BLaER1 treated with 17β-estradiol and CSF1 and Interleukin-3, amounts not matched to agents 10 nM and 100 nM (cell line): ENCODE data around the gene METAP1D.
"Not testable (repeated sequence)": the region's sequence is repeated elsewhere in the genome, so short reads cannot be mapped to it uniquely, and the experiment has no call there.

Experiments
- H3K27ac ChIP-seq, 11 experiments: shearing (Covaris generic); formaldehyde crosslinking; 2 replicates each; pipeline ENCODE4 v1.8.1; 2022
- H3K27me3 ChIP-seq, 11 experiments: shearing (Covaris generic); formaldehyde crosslinking; 2 replicates each; pipeline ENCODE4 v1.8.1; 2022
- H3K36me3 ChIP-seq, 11 experiments: shearing (Covaris generic); formaldehyde crosslinking; 2 replicates each; pipeline ENCODE4 v1.8.1; 2022
- H3K4me1 ChIP-seq, 10 experiments: shearing (Covaris generic); formaldehyde crosslinking; 2 replicates each; pipeline ENCODE4 v1.8.1; 2022
- H3K4me2 ChIP-seq, 11 experiments: shearing (Covaris generic); formaldehyde crosslinking; 2 replicates each; pipeline ENCODE4 v1.8.1; 2022
- H3K4me3 ChIP-seq, 10 experiments: shearing (Covaris generic); formaldehyde crosslinking; 2 replicates each; pipeline ENCODE4 v1.8.1; 2022
- H3K9ac ChIP-seq, 11 experiments: shearing (Covaris generic); formaldehyde crosslinking; 2 replicates each; pipeline ENCODE4 v1.8.1; 2022
- H3K9me3 ChIP-seq, 11 experiments: shearing (Covaris generic); formaldehyde crosslinking; replicated peaks in 1 of 11; 2 replicates each; pipeline ENCODE4 v1.8.1; 2022
- H4K20me1 ChIP-seq, 11 experiments: shearing (Covaris generic); formaldehyde crosslinking; 2 replicates each; pipeline ENCODE4 v1.8.1; 2022
- Cebpa-rat ChIP-seq, 11 experiments: shearing (Covaris generic); IDR thresholded peaks; 2 replicates each; pipeline ENCODE4 v1.8.1; 2022

Gene METAP1D

GRCh38 chr2:172109256-172109987 lies 109.7 kb downstream of the METAP1D start:
- Histone ChIP-seq H3K36me3 (no peaks in the 10 kb centered on the region), H3K9me3 (no peaks in the 10 kb centered on the region; a peak in 1 of 22 replicates), H3K4me2 (no peak overlapping the region), H3K4me1 (peaks cover 7 to 12% (median 9%) of the 10 kb centered on the region in 10 experiments; a peak in 13 of 20 replicates), H3K27me3 (peaks cover 61 to 75% (median 70%) of the 10 kb centered on the region in 11 experiments), H4K20me1 (peaks cover 0 to 44% (median 31%) of the 10 kb centered on the region in 11 experiments; a peak in 17 of 22 replicates), H3K9ac (no peak overlapping the region), H3K4me3 (no peak overlapping the region), H3K27ac (no peak overlapping the region)
- no peak for TF ChIP-seq Cebpa-rat (IDR thresholded peaks at IDR 0.05)

- Histone ChIP-seq H3K36me3 (no peaks in the 10 kb centered on the region), H3K27me3 (peaks cover 53 to 68% (median 62%) of the 10 kb centered on the region in 11 experiments), H3K4me3 (no peak overlapping the region), H3K9me3 (no peaks in the 10 kb centered on the region; a peak in 1 of 22 replicates), H3K27ac (no peak overlapping the region), H3K4me2 (no peak overlapping the region), H3K9ac (no peak overlapping the region), H4K20me1 (peaks cover 0 to 43% (median 30%) of the 10 kb centered on the region in 11 experiments; a peak in 17 of 22 replicates), H3K4me1 (peaks cover 7 to 12% (median 9%) of the 10 kb centered on the region in 10 experiments; a peak in 13 of 20 replicates)
- TF ChIP-seq Cebpa-rat (IDR thresholded peaks at IDR 0.05): no peak
Measured at GRCh38 chr2:172109988-172110811, 110.4 kb downstream of the METAP1D start.

GRCh38 chr2:172113617-172114016 lies 113.9 kb downstream of the METAP1D start:
- peaks cover 19 to 33% (median 28%) of the 10 kb centered on the region in 11 experiments for H3K27me3 ChIP-seq
- H3K4me3 ChIP-seq: no peak overlapping the region
- peaks cover 0 to 9% (median 0%) of the 10 kb centered on the region in 11 experiments; a peak in 9 of 22 replicates for H4K20me1 ChIP-seq
- H3K4me2 ChIP-seq: no peak overlapping the region
- no peaks in the 10 kb centered on the region for H3K4me1 ChIP-seq
- no peak overlapping the region for H3K27ac ChIP-seq
- H3K9ac ChIP-seq: no peak overlapping the region
- no peaks in the 10 kb centered on the region for H3K36me3 ChIP-seq
- TF ChIP-seq Cebpa-rat (IDR thresholded peaks at IDR 0.05): no peak
- H3K9me3 ChIP-seq: no peaks in the 10 kb centered on the region

GRCh38 chr2:172114176-172114575 lies 114.4 kb downstream of the METAP1D start:
- H3K4me2 ChIP-seq, H4K20me1 ChIP-seq, H3K27ac ChIP-seq, H3K9me3 ChIP-seq, H3K4me3 ChIP-seq, H3K4me1 ChIP-seq, H3K36me3 ChIP-seq, H3K9ac ChIP-seq: not testable (repeated sequence)
- peaks cover 15 to 28% (median 22%) of the 10 kb centered on the region in 11 experiments for H3K27me3 ChIP-seq

- Histone ChIP-seq H3K4me1 (no peaks in the 10 kb centered on the region), H3K4me3 (no peak overlapping the region), H3K4me2 (no peak overlapping the region), H4K20me1 (peaks cover 0 to 7% (median 0%) of the 10 kb centered on the region in 11 experiments; a peak in 5 of 22 replicates), H3K27ac (no peak overlapping the region), H3K9me3 (no peaks in the 10 kb centered on the region), H3K36me3 (no peaks in the 10 kb centered on the region), H3K27me3 (peaks cover 11 to 24% (median 18%) of the 10 kb centered on the region in 11 experiments), H3K9ac (no peak overlapping the region)
- TF ChIP-seq Cebpa-rat (IDR thresholded peaks at IDR 0.05): no peak
Measured at GRCh38 chr2:172114579-172114978, 114.8 kb downstream of the METAP1D start.

- Histone ChIP-seq H3K4me2 (no peak overlapping the region), H3K36me3 (no peaks in the 10 kb centered on the region), H3K27me3 (peaks cover 0 to 11% (median 6%) of the 10 kb centered on the region in 11 experiments; a peak in 11 of 22 replicates), H3K4me1 (no peaks in the 10 kb centered on the region), H3K4me3 (no peak overlapping the region), H3K9me3 (no peaks in the 10 kb centered on the region), H3K27ac (no peak overlapping the region), H3K9ac (no peak overlapping the region), H4K20me1 (no peaks in the 10 kb centered on the region)
- TF ChIP-seq Cebpa-rat (IDR thresholded peaks at IDR 0.05): no peak
Measured at GRCh38 chr2:172116107-172116506, 116.4 kb downstream of the METAP1D start.

GRCh38 chr2:172119089-172119488 lies 119.3 kb downstream of the METAP1D start:
- Histone ChIP-seq H3K27ac (no peak overlapping the region), H3K4me2 (no peak overlapping the region)

GRCh38 chr2:172120118-172120517 lies 120.4 kb downstream of the METAP1D start:
- no peaks in the 10 kb centered on the region for H3K9me3 ChIP-seq
- no peak overlapping the region for H3K4me2 ChIP-seq
- H3K9ac ChIP-seq: no peak overlapping the region
- H3K4me3 ChIP-seq: no peak overlapping the region
- no peaks in the 10 kb centered on the region for H3K4me1 ChIP-seq
- no peaks in the 10 kb centered on the region for H3K36me3 ChIP-seq
- no peaks in the 10 kb centered on the region for H4K20me1 ChIP-seq
- TF ChIP-seq Cebpa-rat (IDR thresholded peaks at IDR 0.05): no peak
- H3K27ac ChIP-seq: no peak overlapping the region
- H3K27me3 ChIP-seq: no peaks in the 10 kb centered on the region

More at GRCh38 chr2:172119089-172119488, 119.3 kb downstream of the METAP1D start:
- Histone ChIP-seq H3K9ac (no peak overlapping the region), H3K4me1 (no peaks in the 10 kb centered on the region), H3K9me3 (no peaks in the 10 kb centered on the region), H4K20me1 (no peaks in the 10 kb centered on the region), H3K27me3 (no peaks in the 10 kb centered on the region), H3K4me3 (no peak overlapping the region), H3K36me3 (no peaks in the 10 kb centered on the region)
- TF ChIP-seq Cebpa-rat (IDR thresholded peaks at IDR 0.05): no peak

- Histone ChIP-seq H3K9me3 (no peaks in the 10 kb centered on the region), H3K4me1 (no peaks in the 10 kb centered on the region), H3K27ac (no peak overlapping the region), H3K4me2 (no peak overlapping the region), H3K4me3 (no peak overlapping the region), H3K36me3 (no peaks in the 10 kb centered on the region), H3K9ac (no peak overlapping the region), H4K20me1 (no peaks in the 10 kb centered on the region), H3K27me3 (no peaks in the 10 kb centered on the region)
- no peak for TF ChIP-seq Cebpa-rat (IDR thresholded peaks at IDR 0.05)
Measured at GRCh38 chr2:172128484-172128883, 128.7 kb downstream of the METAP1D start.
